Activated CD4-positive, alpha-beta T cell treated with anti-CD3 and anti-CD28 coated beads, Interleukin-2, amount 10 ng/mL, durations not matched to agents 24 days and 14 days (primary cell): ENCODE data around the gene SLC18A2. TPM values are rescaled to one million over a fixed set of nuclear protein-coding genes. Genes with fewer than 3 reads are reported as not detected.

Experiments used
- DNase-seq: peaks from one replicate; pipeline ENCODE4 v3.0.0; 2022
- H3K27ac Mint-ChIP-seq: one replicate; pipeline ENCODE4 v1.8.0; 2022; ENCODE audit warnings: mild to moderate bottlenecking, mixed read lengths
- H3K27me3 Mint-ChIP-seq: one replicate; pipeline ENCODE4 v1.8.0; 2022; ENCODE audit warnings: mixed read lengths
- H3K36me3 Mint-ChIP-seq: one replicate; pipeline ENCODE4 v1.8.0; 2022; ENCODE audit warnings: low read depth, mild to moderate bottlenecking, mixed read lengths
- H3K4me1 Mint-ChIP-seq: one replicate; pipeline ENCODE4 v1.8.0; 2021; ENCODE audit warnings: mixed read lengths
- H3K4me3 Mint-ChIP-seq: one replicate; pipeline ENCODE4 v1.8.0; 2022; ENCODE audit warnings: mild to moderate bottlenecking, moderate library complexity, mixed read lengths
- H3K9me3 Mint-ChIP-seq: one replicate; pipeline ENCODE4 v1.8.0; 2021; ENCODE audit warnings: mixed read lengths
- intact Hi-C: fragments of 100-400 bp; cut with micrococcal nuclease; formaldehyde crosslinking; loops from one replicate; pipeline ENCODE4 v1.15.1; 2023
- total RNA-seq: library from RNA; stranded (reverse); gene quantifications from 2 replicates; pipeline ENCODE4 v1.2.3, GENCODE V29; 2022

The SLC18A2 gene
- total RNA-seq, 1 donor from 2014 or later, result not detected

DNA sequence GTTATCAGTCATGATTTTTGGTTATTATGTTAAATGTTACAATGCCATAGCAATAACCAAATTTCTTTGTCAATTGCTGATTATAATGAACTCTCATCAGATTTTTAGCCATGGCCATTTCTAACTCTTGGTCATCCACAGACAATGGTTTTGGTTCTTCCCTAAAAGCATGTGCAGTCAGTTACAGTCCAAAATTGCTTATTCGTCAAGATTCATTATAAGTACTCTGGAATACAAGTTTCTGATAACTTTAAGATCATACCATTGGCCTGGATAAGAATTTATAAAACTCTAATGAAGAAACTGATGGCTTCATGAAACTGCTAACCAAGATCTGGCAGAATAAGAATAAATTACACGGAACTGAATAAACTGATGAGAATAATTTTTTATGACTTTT is 83.5 kb downstream of the SLC18A2 start:
- Mint-ChIP-seq H3K27me3 (no peaks in the 10 kb centered on the region), H3K4me1 (no peaks in the 10 kb centered on the region), H3K36me3 (peaks cover 5% of the 10 kb centered on the region), H3K9me3 (no peaks in the 10 kb centered on the region), H3K27ac (no peak overlapping the region), H3K4me3 (no peak overlapping the region)
- intact Hi-C loops, result no loop called here
- DNase-seq, result no peak

DNA sequence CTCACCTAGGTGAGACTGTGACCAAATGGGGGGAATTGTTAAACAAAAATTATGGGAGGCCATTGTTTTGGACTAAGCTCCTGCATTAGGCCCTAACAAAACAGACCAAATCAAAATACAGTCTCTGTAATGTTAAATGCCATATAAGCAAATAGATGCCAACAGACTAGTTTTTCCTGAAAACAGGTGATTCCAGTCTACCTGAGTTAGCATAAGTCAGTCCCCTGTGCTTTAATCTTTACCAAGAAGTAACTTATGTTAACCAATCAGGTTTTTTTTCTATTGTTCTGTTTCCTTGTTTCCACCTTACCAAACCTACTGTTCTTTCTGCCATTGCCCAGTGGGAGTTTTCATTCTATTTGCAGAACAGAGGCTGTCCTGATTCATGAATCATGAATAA is 86.3 kb downstream of the SLC18A2 start:
- Mint-ChIP-seq H3K36me3 (peaks cover 7% of the 10 kb centered on the region), H3K4me3 (no peak overlapping the region), H3K27me3 (no peaks in the 10 kb centered on the region), H3K4me1 (no peaks in the 10 kb centered on the region), H3K9me3 (no peaks in the 10 kb centered on the region), H3K27ac (no peak overlapping the region)
- no peak for DNase-seq
- intact Hi-C loops, result no loop called here

Other genes starting within 250 kb of the SLC18A2 start
- gene SHTN1, start 235.9 kb upstream of the SLC18A2 start, total RNA-seq, result 0.05 and 0.07 TPM in 2 replicates
- not detected in 2 replicates for gene VAX1, start 102.8 kb upstream of the SLC18A2 start, total RNA-seq
- not detected in 2 replicates for gene KCNK18, start 43.6 kb upstream of the SLC18A2 start, total RNA-seq
- 23.3 and 23.5 TPM in 2 replicates for gene PDZD8, start 134.3 kb downstream of the SLC18A2 start, total RNA-seq